K562 (cell line): ENCODE measurements around the gene DNAJB14. TPM values are rescaled to one million over a fixed set of nuclear protein-coding genes. Genes with fewer than 3 reads are reported as not detected.

Experiments
- ATAC-seq: fragments of 200-7000 bp; cut with Tn5 transposase; 3 replicates; pipeline ENCODE4 v1.9.1; 2020; ENCODE audit warnings: moderate library complexity
- BruUV-seq: library from RNA; stranded (reverse); fragments of 400-500 nt; replicated peaks from 2 replicates; lab custom pipeline; 2021; lab: Mats Ljungman, UMichigan
- CTCF ChIA-PET: fragments of 300-600 bp; formaldehyde crosslinking; extraction: SDS; loops from one replicate; lab custom pipeline; 2021; ENCODE audit warnings: low intra/inter-chr PET ratio; lab: Yijun Ruan, JAX
- POLR2A ChIA-PET: fragments of 300-600, 350-650 bp; sonication (Branson Sonifier 250); formaldehyde crosslinking; extraction: SDS; loops from one replicate; lab custom pipeline; 2021; ENCODE audit warnings: antibody characterized with exemption, inconsistent platforms; lab: Yijun Ruan, JAX
- DNase-seq, 4 experiments: peaks; one replicate each; pipeline versions ENCODE4 v3.0.0 to v3.0.0-alpha.2; 2011 to 2018; ENCODE audit warnings: low spot score in 3 of 4, mixed read lengths in 3 of 4; ENCODE audit errors: extremely low read depth in 1 of 4
- FAIRE-seq: peaks from 2 replicates; lab custom pipeline; 2011; peaks lifted over from hg19 to GRCh38; lab: Jason Lieb, UNC
- H2AFZ ChIP-seq: 2 replicates; pipeline ENCODE4 v1.6.0; 2011; ENCODE audit warnings: low read depth, low read length, control low read depth, inconsistent platforms
- H3K27ac ChIP-seq: fragments of 200-600 bp; 3 replicates; pipeline ENCODE4 v1.8.0; 2011; ENCODE audit warnings: low read depth, mild to moderate bottlenecking, control low read depth, inconsistent platforms, low read length, moderate library complexity, mixed read lengths; ENCODE audit errors: extremely low read depth
- H3K27me3 ChIP-seq, 2 experiments: fragments of 300-600 bp in 1 of 2; 2 replicates in 1 of 2; 3 replicates in 1 of 2; pipeline versions ENCODE4 v1.6.0 to v1.8.0; 2011; ENCODE audit warnings: inconsistent platforms in 2 of 2, low read length in 2 of 2, mild to moderate bottlenecking in 1 of 2, mixed read lengths in 1 of 2, moderate library complexity in 1 of 2; ENCODE audit not compliant: control insufficient read depth in 2 of 2, insufficient read depth in 2 of 2
- H3K36me3 ChIP-seq: fragments of 300-600 bp; 3 replicates; pipeline ENCODE4 v1.8.0; 2011; ENCODE audit warnings: mild to moderate bottlenecking, low read length, inconsistent platforms; ENCODE audit not compliant: control insufficient read depth, insufficient read depth
- H3K4me1 ChIP-seq, 2 experiments: fragments of 200-600 bp in 1 of 2; replicated peaks in 1 of 2; 2 replicates in 1 of 2; 3 replicates in 1 of 2; pipeline versions ENCODE4 v1.5.1 to v1.8.0; 2011; ENCODE audit warnings: inconsistent platforms in 2 of 2, low read length in 2 of 2, mild to moderate bottlenecking in 1 of 2, mixed read lengths in 1 of 2, moderate library complexity in 1 of 2; ENCODE audit not compliant: control insufficient read depth in 2 of 2, insufficient read depth in 2 of 2
- H3K4me2 ChIP-seq: 2 replicates; pipeline ENCODE4 v1.6.1; 2011; ENCODE audit warnings: low read length, control low read depth, inconsistent platforms, mixed read lengths; ENCODE audit not compliant: insufficient read depth
- H3K4me3 ChIP-seq: fragments of 200-600 bp; sonication (generic), shearing (Covaris generic); 2 replicates; pipeline ENCODE4 v1.5.1; 2016; ENCODE audit warnings: control low read depth, inconsistent platforms
- H3K79me2 ChIP-seq: fragments of 200-600 bp; 3 replicates; pipeline ENCODE4 v1.8.0; 2011; ENCODE audit warnings: low read length, inconsistent platforms; ENCODE audit not compliant: control insufficient read depth, insufficient read depth
- H3K9ac ChIP-seq, 2 experiments: 2 replicates each; pipeline versions ENCODE4 v1.6.0 to v1.6.1; 2011; ENCODE audit warnings: low read depth in 2 of 2, low read length in 2 of 2, control low read depth in 1 of 2, inconsistent platforms in 1 of 2, mild to moderate bottlenecking in 1 of 2, mixed read lengths in 1 of 2; ENCODE audit not compliant: insufficient read depth in 1 of 2
- H3K9me1 ChIP-seq: one replicate; pipeline ENCODE4 v1.6.0; 2011; ENCODE audit warnings: inconsistent platforms, mild to moderate bottlenecking, low read length, moderate library complexity; ENCODE audit not compliant: control insufficient read depth, insufficient read depth
- H3K9me3 ChIP-seq: replicated peaks from 2 replicates; pipeline ENCODE4 v1.5.1; 2011; ENCODE audit warnings: low read depth, low read length, inconsistent platforms; ENCODE audit not compliant: control insufficient read depth, insufficient read depth
- H4K20me1 ChIP-seq: replicated peaks from 2 replicates; pipeline ENCODE4 v1.6.1; 2011; ENCODE audit warnings: low read length, inconsistent platforms, mixed read lengths; ENCODE audit not compliant: control insufficient read depth, insufficient read depth
- HDAC6 ChIP-seq: IDR thresholded peaks from 2 replicates; pipeline ENCODE4 v1.6.1; 2012; ENCODE audit warnings: low read depth, mild to moderate bottlenecking, control low read depth, inconsistent platforms, low read length, moderate library complexity
- HOXB6 ChIP-seq: fragments of 250-450 bp; sonication (Bioruptor Pico); IDR thresholded peaks from 2 replicates; pipeline ENCODE4 v1.5.1; 2022; ENCODE audit warnings: mild to moderate bottlenecking, borderline replicate concordance
- HSF4 ChIP-seq: fragments of 250-450 bp; sonication (Bioruptor Pico); IDR thresholded peaks from 2 replicates; pipeline ENCODE4 v2.1.2; 2022; ENCODE audit warnings: mild to moderate bottlenecking, moderate library complexity, borderline replicate concordance
- MYC ChIP-seq, 2 experiments: fragments of 250-450 bp in 1 of 2; sonication (Bioruptor Pico) in 1 of 2; IDR thresholded peaks; 2 replicates each; pipeline versions ENCODE4 v1.5.1 to v1.6.1; 2012 to 2021; ENCODE audit warnings: low read depth in 2 of 2, borderline replicate concordance in 1 of 2, improper control_type of control experiment in 1 of 2, low read length in 1 of 2, mild to moderate bottlenecking in 1 of 2, moderate library complexity in 1 of 2
- SNIP1 ChIP-seq: fragments of 450-650 bp; IDR thresholded peaks from 2 replicates; pipeline ENCODE4 v1.7.1; 2017; ENCODE audit warnings: low read depth, mild to moderate bottlenecking
- SRSF7 ChIP-seq: fragments of 200-400 bp; formaldehyde crosslinking; optimal IDR thresholded peaks from 2 replicates; pipeline ENCODE3; 2017; ENCODE audit warnings: mild to moderate bottlenecking, low read depth, low read length
- ZFP36 ChIP-seq: fragments of 150-350 bp; IDR thresholded peaks from 2 replicates; pipeline ENCODE4 v1.6.1; 2018; ENCODE audit warnings: low read length, low read depth; ENCODE audit not compliant: partially characterized antibody
- ZNF444 ChIP-seq: fragments of 250-450 bp; sonication (Bioruptor Pico); IDR thresholded peaks from 2 replicates; pipeline ENCODE4 v1.4.0; 2020; ENCODE audit warnings: mild to moderate bottlenecking, moderate library complexity
- in situ Hi-C: fragments of 300-500 bp; cut with MboI; formaldehyde crosslinking; loops from 4 replicates; pipeline ENCODE4 v1.15.0; 2018; ENCODE audit warnings: inconsistent platforms, mixed read lengths
- intact Hi-C: fragments of 100-400 bp; cut with micrococcal nuclease; formaldehyde crosslinking; loops from 2 replicates; pipeline ENCODE4 v1.14.2; 2022
- polyA plus RNA-seq, 8 experiments: library from polyadenylated mRNA; depleted of rRNA in 4 of 8; stranded (reverse) in 5 of 8; unstranded in 3 of 8; fragments of >200 nt; fragmentation: Nextera tagmentation in 2 of 8; fragmentation: Illumina TruSeq in 1 of 8; extraction: Ambion mirVana in 2 of 8; extraction: Trizol in 1 of 8; gene quantifications; 2 replicates each; pipeline versions ENCODE4 v1.2.1 to v1.2.3, GENCODE V29; 2011 to 2014; ENCODE audit warnings: inconsistent platforms in 1 of 8, missing spikeins in 1 of 8
- total RNA-seq, 7 experiments: library from RNA; depleted of rRNA in 6 of 7; stranded (reverse); fragments of >200 nt in 6 of 7; fragmentation: Illumina TruSeq in 2 of 7; extraction: Trizol in 2 of 7; gene quantifications; 2 replicates each; pipeline versions ENCODE4 v1.2.1 to v1.2.3, GENCODE V29; 2011 to 2021; ENCODE audit warnings: low replicate concordance in 1 of 7
- TF ChIP-seq, protein P1 (sequence below): IDR thresholded peaks from 2 replicates; pipeline ENCODE4 v1.6.1; 2014; ENCODE audit warnings: antibody characterized with exemption
- TF ChIP-seq, protein P2 (sequence below): fragments of 250-450 bp; sonication (Bioruptor Pico); IDR thresholded peaks from 2 replicates; pipeline ENCODE4 v1.4.0; 2020

The DNAJB14 gene
- total and polyA plus RNA-seq, 9 of the 15 experiments (the other 6 are each of a cell fraction or from before 2014, with no cell fraction given), result 5.5 to 28.0 (median 12.7) TPM

DNA sequence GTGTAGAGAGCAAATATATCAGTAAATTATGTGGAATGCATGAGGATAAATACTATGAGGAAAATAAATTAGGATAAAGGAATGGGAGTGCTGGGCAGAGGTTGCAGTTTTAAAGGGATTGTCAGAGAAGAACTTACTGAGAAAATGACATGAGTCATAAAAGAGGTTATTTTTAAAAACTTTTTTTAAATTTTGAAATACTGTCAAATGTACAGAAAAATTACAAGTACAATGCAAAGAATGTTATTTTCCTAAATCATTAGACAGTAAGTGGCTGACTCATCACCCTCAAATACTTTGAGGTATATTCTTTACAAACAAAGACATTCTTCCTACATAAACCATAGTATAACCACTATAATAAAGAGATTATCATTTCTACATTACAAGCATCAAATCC, 33.5 kb upstream of the DNAJB14 start:
- Histone ChIP-seq H3K9me3 (no peaks in the 10 kb centered on the region), H3K27ac (no peak overlapping the region), H3K4me3 (no peak overlapping the region), H3K4me2 (no peak overlapping the region), H3K9ac (no peak overlapping the region), H3K4me1 (no peaks in the 10 kb centered on the region), H4K20me1 (no peaks in the 10 kb centered on the region), H3K36me3 (no peaks in the 10 kb centered on the region), H3K79me2 (no peaks in the 10 kb centered on the region), H2AFZ (no peak overlapping the region), H3K27me3 (no peaks in the 10 kb centered on the region), H3K9me1 (no peaks in the 10 kb centered on the region)
- BruUV-seq, result no TSS peak
- ATAC-seq, result no peak
- in situ Hi-C loops (no loop called here), intact Hi-C loops (no loop called here)
- no peak for FAIRE-seq
- TF ChIP-seq SNIP1, result no peak
- TF ChIP-seq ZNF444 (CRISPR knock-in tag), result no peak
- no peak for TF ChIP-seq HOXB6 (CRISPR knock-in tag)
- no peak for TF ChIP-seq MYC (IDR thresholded peaks at IDR 0.05; ENCODE audit: low read depth, low read length)
- TF ChIP-seq MYC (CRISPR knock-in tag; IDR thresholded peaks at IDR 0.05; ENCODE audit: borderline replicate concordance, low read depth), result no peak
- no peak for TF ChIP-seq HDAC6
- TF ChIP-seq SRSF7, result no peak
- TF ChIP-seq, protein P1, sequence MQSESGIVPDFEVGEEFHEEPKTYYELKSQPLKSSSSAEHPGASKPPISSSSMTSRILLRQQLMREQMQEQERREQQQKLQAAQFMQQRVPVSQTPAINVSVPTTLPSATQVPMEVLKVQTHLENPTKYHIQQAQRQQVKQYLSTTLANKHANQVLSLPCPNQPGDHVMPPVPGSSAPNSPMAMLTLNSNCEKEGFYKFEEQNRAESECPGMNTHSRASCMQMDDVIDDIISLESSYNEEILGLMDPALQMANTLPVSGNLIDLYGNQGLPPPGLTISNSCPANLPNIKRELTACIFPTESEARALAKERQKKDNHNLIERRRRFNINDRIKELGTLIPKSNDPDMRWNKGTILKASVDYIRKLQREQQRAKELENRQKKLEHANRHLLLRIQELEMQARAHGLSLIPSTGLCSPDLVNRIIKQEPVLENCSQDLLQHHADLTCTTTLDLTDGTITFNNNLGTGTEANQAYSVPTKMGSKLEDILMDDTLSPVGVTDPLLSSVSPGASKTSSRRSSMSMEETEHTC, result no peak
- TF ChIP-seq ZFP36, result no peak
- TF ChIP-seq HSF4 (CRISPR knock-in tag), result no peak
- TF ChIP-seq, protein P2, sequence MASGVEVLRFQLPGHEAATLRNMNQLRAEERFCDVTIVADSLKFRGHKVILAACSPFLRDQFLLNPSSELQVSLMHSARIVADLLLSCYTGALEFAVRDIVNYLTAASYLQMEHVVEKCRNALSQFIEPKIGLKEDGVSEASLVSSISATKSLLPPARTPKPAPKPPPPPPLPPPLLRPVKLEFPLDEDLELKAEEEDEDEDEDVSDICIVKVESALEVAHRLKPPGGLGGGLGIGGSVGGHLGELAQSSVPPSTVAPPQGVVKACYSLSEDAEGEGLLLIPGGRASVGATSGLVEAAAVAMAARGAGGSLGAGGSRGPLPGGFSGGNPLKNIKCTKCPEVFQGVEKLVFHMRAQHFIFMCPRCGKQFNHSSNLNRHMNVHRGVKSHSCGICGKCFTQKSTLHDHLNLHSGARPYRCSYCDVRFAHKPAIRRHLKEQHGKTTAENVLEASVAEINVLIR (CRISPR knock-in tag), result no peak
- ChIA-PET POLR2A (no interaction called here), CTCF (no interaction called here)
- DNase-seq, result no peak
